ENCODE data around the gene PLXNA4. TPM values are rescaled to one million over a fixed set of nuclear protein-coding genes. Genes with fewer than 3 reads are reported as not detected.

Gene PLXNA4
- total RNA-seq, 1 experiment from 2014 or later, result 0.22 TPM

DNA sequence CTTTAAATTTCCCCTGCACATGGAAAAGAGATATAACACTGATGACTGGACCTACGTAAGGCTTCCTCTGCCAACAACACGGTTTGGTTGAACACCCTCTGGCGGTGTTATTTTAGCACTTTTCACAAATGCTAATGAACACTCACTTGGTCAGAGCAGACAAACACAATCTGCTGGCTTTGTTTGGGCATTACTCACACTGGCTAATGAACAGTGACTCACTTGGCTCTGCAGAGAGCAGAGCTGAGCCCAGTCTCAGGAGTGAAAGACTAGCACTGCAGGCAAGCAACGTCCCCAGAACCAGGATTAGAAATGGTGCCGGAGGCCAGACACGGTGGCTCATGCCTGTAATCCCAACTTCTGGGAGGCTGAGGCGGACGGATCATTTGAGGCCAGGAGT is 430.8 kb downstream of the PLXNA4 start:
- peak; percentile 95 for DNase-seq (ENCODE audit: low spot score)

- no peak for DNase-seq (ENCODE audit: low spot score)
Measured at GRCh38 chr7:132145063-132145462, 431.2 kb downstream of the PLXNA4 start.

DNA sequence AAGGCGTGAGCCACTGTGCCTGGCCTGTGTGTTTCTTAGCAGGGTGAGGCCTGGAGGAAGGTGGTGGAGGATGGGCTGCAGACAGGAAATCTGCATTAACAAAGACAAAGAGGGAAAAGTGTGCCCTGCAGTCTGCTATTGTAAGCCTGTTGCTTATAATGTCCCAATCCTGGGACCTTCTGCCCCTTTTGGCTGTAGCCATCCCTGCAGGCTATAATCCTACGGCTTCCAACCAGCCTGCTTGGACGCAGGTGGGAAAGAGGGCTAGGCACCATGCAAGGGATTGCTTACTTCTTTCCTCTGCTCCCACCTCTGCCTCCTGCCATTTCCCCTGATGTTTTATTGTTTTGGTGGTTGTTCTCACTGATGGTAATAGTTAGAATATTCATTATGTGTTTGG is 434.3 kb downstream of the PLXNA4 start:
- no peak for DNase-seq (ENCODE audit: low spot score)

DNA sequence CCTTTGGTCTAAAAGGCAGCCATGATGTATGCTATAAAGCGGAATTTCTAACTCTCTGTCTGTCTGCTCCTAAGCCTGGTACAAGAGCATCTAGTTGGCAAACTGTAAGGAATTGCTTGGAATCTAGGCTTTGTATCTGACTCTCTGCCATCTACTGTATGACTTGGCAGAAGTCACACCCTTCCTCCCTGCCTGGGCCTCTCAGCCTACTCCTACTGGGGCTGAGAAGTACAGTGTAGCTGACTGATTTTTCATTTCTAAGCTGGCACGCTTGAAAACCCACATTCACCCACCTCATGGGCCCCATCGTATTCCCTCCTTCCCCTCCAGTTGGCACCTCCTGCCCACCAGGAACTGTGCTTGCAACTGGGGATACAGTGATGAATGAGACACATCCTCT is 435.2 kb downstream of the PLXNA4 start:
- no peak for DNase-seq (ENCODE audit: low spot score)

GRCh38 chr7:132140341-132140740 is 435.9 kb downstream of the PLXNA4 start:
- peak; percentile 42 for DNase-seq (ENCODE audit: low spot score)

DNA sequence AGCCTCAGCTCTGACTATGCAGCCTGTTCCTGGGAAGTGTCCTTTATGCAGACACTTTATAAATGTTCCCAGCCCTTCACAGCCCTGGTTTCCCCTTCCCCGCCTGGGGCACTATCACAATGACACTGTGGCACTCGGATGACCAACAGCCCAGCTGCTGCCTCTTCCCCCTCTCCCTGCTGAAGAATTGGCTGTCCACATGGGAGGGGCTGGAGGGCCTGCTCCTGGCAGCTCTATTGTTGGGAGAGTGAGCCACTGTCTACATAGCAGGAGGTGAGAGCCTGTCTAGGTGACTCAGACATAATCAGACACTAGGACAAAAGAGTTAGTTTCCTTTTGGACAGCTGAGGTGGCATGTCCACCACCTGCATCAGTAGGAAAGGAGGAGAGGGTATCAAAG is 437.5 kb downstream of the PLXNA4 start:
- DNase-seq (ENCODE audit: low spot score), result peak; percentile 67

GRCh38 chr7:132137681-132138080 is 438.6 kb downstream of the PLXNA4 start:
- DNase-seq (ENCODE audit: low spot score), result no peak

DNA sequence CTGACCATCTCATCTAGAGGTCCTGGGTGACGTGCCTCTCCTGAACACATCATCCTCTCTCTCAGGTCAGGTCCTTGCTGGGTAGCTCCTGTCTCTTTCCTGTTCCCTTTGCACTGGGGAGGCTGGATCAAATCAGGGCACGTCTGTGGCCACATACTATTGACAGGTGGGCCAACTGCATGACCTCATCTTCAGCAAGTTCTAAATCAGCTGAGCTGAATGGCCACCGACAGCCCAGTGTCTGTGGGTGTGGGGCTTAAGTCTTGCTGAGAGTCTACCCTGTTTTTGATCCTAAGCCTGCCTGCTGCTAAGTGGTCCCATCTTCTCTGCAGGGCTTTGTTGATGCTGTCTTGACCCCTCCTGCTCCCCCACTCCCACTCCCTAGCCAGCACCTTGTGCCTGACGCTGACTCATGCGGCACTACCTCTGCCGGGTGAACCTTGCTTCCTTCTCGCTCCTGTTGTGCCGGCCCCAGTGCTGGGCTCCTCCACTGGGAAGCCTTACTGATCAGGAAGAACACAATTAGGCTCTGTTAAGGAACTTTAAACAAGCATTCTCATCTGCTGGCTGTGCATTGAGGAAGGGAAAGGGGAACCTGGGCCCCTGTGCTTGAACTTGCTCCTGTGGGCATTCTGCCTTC is 440.4 kb downstream of the PLXNA4 start:
- DNase-seq (ENCODE audit: low spot score), result no peak

- no peak for DNase-seq (ENCODE audit: low spot score)
Measured at GRCh38 chr7:132134814-132135445, 441.3 kb downstream of the PLXNA4 start.

DNA sequence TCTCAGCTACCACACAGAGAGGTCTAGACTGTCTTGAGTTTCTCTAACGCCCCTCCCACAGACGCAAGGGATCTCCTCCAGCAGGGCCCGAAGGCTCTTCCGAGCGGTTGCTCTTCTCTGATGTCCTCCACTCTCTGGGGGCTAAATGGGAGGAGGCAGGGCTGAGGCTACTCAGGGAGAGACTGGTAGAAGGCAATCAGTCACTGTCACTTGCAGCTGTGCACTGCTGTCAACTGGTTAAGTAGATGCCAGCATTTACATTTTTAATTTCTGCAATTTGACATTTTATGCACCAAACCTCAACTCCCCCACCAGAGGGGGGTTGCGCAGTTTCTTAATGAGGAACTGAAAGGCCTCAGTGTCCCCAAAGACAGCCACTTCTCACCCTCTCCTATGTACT is 442.8 kb downstream of the PLXNA4 start:
- DNase-seq (ENCODE audit: low spot score), result no peak

DNA sequence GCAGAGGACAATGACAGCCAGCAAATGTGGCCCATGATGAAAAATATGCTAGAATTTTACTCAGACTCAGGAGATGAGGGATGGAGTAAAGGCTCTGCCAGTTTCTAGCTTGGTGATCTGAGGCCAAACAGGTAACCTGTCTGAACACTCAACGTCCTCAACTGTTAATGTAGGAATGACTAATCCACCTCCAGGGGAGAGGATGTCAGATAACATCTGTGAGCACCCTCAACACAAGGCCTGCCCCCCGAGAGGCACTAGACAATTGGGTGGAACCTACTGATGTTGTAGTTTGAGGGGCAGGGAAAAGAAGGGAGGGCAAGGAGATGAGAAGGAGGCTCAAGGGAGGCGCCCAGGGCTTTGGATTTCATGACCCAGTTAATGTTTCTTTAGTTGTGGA is 445.1 kb downstream of the PLXNA4 start:
- no peak for DNase-seq (ENCODE audit: low spot score)

GRCh38 chr7:132130497-132130896 is 445.8 kb downstream of the PLXNA4 start:
- no peak for DNase-seq (ENCODE audit: low spot score)

- no peak for DNase-seq (ENCODE audit: low spot score)
Measured at GRCh38 chr7:132125872-132126595, 450.2 kb downstream of the PLXNA4 start.

- no peak for DNase-seq (ENCODE audit: low spot score)
Measured at GRCh38 chr7:132125096-132125495, 451.2 kb downstream of the PLXNA4 start.

DNA sequence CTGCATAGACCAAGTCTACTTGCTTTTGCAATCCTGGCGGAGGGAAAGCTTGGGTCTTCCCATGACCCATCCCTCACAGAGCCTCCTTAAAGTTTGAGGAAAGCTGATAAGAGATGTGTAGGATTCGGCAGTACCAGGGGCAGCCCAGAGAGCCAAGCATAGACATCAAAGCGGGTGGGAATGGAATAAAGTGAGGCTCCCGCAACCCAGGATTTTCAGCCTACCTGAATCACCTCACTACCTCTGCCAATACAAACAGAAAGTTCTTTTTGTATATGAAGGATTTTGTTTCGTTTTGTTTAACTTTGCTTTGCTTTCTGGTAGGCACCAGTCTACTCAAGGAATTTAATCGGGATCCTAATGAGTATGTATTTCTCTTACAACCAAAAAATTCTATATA is 451.7 kb downstream of the PLXNA4 start:
- DNase-seq (ENCODE audit: low spot score), result no peak

DNA sequence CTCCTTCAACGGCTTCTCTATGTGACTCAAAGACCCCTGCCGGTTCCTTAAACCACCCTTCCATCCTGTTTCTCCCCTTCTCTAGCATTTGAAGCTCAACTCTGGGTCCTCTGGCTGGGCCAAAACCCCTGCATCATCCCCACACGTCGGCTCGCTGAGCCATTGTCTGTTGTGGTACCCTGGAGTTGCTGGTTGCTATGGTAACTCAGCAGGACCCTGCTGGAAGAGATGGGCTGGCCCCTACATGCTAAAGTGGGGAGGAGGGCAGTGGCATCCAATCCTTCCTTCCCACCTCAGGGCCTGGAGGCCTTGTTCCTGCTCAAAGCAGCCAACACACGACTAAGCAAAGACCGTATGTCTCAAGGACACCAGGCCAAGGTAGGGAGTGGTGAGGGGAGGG is 452.5 kb downstream of the PLXNA4 start:
- DNase-seq (ENCODE audit: low spot score), result no peak

DNA sequence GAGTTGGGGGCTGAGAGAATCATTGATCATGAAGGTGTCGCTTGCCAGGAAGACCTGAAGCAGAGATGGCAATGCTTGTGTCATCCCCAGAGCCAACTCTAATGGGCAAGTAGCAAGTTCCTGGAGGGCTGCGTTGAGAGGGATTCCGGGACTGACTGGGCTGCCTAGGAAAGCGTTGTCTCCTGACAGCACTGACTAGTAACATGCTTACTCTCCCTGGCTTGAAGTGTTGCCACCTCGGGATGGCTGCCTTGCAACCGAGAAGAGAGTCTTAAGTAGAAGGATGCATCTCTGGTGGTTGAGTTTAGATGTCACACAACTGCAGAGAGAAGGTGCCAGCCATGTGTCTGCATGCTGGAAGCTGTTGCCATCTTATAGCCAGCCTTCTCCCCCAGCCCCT is 453.4 kb downstream of the PLXNA4 start:
- DNase-seq (ENCODE audit: low spot score), result no peak

DNA sequence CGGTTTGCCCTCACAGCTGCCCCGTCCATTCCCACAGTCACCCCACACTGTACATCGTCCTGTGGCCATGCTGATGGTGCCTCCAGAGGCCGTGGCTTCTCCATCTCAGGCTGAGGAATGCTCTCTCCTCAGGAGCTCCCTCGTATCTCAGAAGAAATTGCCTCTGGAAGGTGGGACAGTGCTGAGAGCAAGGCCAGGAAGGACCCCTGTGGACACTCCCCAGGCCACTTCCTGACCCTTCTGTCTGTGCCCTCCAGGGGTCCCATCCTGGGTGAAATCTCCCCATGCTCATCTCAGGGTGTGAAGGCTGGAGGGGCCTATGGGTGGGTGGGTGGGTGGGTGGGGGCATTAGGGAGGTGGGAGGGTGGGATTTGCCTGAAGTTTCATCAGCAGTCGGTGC is 454.3 kb downstream of the PLXNA4 start:
- no peak for DNase-seq (ENCODE audit: low spot score)

DNA sequence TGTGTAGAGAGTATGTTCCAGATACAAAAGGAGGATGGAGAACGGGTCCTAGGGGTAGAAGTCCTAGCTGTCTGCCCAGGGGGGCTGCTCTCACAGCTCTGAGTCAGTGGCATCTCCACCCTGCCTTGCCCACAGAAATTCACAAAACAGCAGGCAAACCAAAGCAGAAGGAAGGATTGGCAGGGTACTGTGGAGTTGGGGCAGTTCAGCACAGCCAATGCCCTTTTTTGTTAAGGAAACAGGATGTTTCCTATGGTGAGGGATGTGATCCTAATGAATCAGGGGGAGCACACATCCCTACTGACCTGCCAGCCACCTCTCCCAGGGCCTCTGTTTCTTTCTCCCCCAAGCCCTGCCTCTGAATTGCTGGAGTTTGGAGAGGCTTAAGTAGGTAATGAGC is 457.6 kb downstream of the PLXNA4 start:
- peak; percentile 30 for DNase-seq (ENCODE audit: low spot score)

DNA sequence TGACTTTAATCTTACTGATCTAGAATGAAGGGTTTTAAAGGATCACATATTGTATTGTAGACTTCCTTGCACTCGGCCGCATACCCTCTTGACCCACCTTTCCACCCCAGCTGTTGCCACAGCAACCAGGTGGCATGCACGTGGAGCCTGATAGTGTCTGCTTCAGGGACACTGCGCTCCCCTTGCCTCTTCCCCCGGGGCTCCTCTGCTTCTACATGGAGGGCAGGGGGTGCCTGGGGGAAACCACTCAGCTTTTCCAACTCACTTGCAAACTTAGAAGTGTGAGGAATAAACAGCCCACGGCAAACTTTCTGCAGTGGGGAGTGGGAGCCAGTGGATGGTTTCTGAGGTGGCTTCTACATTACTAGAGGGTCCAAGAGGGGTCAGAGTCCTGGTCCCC is 458.6 kb downstream of the PLXNA4 start:
- DNase-seq (ENCODE audit: low spot score), result no peak

DNA sequence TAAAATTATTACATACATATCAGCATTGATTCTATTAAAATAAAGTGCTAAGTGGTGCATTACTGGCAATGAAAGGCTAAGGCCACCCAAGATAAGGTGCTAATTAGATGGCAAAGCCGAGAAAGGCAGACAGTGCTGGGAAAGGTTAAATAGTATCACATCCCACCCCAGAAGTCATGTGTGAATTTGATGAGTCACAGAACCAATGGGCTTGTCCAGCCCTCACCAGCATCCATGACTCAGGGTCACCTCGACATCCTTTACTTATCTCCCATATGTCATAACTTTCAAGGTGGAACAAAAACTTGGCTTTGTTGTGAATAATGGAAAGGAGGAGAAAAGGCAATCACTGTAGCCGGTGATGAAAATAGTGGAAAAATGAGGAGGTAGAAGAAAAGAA is 459.1 kb downstream of the PLXNA4 start:
- peak; percentile 91 for DNase-seq (ENCODE audit: low spot score)

DNA sequence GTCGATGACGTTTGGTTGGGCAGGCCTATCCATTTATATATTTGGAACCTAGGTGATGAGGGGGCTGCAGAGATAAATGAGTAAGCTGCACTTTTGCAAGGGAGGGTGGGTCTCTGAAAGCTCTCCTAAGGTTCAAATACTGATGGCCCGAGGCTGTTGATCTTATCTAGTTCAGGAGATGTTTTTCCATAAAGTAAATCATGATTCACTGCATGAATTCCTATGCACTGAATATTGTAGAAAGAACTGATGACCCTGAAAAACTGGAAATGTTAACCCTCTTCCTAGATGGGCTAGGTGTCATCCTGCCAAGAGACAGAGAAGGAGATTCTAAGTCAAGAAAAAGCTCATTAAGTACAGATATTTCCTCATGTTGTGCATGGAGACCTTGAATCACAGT is 459.9 kb downstream of the PLXNA4 start:
- DNase-seq (ENCODE audit: low spot score), result peak; percentile 41

DNA sequence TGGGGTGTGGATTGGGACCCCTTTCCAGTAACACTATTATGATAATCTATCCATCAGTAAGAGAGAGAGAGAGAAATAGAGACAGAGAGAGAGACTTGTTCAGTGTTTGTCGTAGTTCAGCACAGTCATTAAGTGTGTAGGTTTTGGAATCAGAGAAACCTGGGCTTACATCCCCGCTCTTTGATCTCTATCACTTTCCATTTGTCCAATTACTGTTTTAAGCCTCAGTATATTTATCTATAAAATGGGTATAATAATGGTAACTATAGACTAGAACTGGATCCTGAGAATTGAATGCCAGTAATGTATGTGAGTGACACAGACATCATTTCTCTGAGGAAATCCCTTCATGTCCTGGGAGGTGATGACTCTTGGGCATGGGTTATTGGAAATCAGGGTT is 460.5 kb downstream of the PLXNA4 start:
- no peak for DNase-seq (ENCODE audit: low spot score)

Measured in A172 (cell line).